Gastrocnemius medialis (tissue), 4 donors: Measurements from ENCODE around the gene PRRC2B.

Source experiments
- CTCF ChIP-seq, 5 experiments: fragments of 450-650 bp in 3 of 5; fragments of 200-600 bp in 2 of 5; sonication (generic) in 2 of 5; IDR thresholded peaks in 4 of 5; conservative IDR thresholded peaks in 1 of 5; 1 replicate in 4 of 5; 2 replicates in 1 of 5; pipeline ENCODE4 v1.5.1; 2016 to 2019; ENCODE audit warnings: antibody characterized with exemption in 5 of 5, mild to moderate bottlenecking in 3 of 5, moderate library complexity in 3 of 5
- POLR2A ChIP-seq, 2 donors: fragments of 450-650 bp; IDR thresholded peaks; one replicate each; pipeline ENCODE4 v1.6.1; 2017; ENCODE audit warnings: antibody characterized with exemption in 2 of 2, mild to moderate bottlenecking in 2 of 2, moderate library complexity in 2 of 2

DNA sequence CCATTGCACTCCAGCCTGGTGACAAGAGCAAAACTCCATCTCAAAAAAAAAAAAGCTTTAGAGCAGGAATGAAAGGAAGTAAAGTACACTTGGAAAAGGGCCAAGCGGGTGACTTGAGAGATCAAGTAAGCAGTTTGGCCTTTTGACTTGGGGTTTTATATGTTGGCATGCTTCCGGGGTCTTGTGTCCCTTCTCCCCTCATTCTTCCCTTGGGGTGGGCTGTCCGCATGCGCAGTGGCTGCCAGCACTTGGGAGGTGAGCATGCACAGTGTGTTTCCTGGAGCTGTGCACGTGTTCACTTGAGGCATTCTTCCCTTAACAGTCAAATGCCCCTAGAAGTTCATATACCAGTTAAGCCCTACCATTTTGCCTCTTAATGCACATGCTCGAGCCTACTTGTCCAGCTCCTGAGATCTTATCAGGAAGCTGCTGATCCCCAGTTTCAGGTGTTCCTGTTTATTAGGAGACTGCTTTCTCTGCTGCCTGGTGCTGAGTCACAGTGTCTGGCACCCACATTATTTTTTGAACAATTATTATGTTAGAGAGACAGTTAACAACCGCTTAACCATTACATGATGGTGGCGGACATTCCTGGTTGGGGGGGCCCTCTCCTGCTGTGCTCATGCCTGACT, 32.6 kb upstream of the PRRC2B start:
- no peak for TF ChIP-seq CTCF (IDR thresholded peaks at IDR 0.05 in 4 of 5, conservative IDR thresholded peaks at IDR 0.05 in 1 of 5)
- no peak for TF ChIP-seq POLR2A (IDR thresholded peaks at IDR 0.05)
